Lower leg skin (tissue), 3 donors: ENCODE results near the gene DAND5.

Source experiments
- CTCF ChIP-seq, 3 donors: fragments of 450-650 bp; IDR thresholded peaks; one replicate each; pipeline ENCODE4 v1.5.1; 2016; ENCODE audit warnings: antibody characterized with exemption in 3 of 3, mild to moderate bottlenecking in 3 of 3, moderate library complexity in 2 of 3
- POLR2A ChIP-seq, 2 donors: fragments of 450-650 bp; IDR thresholded peaks; one replicate each; pipeline ENCODE4 v1.6.1; 2016 to 2017; ENCODE audit warnings: antibody characterized with exemption in 2 of 2, mild to moderate bottlenecking in 1 of 2, moderate library complexity in 1 of 2

- no peak for TF ChIP-seq CTCF (IDR thresholded peaks at IDR 0.05)
- TF ChIP-seq POLR2A (IDR thresholded peaks at IDR 0.05): no peak
These were observed 23.4 kb downstream of the DAND5 start for GRCh38 chr19:12992729-12993128.
